ENCODE results near the gene CLHC1.

CLHC1 gene

DNA sequence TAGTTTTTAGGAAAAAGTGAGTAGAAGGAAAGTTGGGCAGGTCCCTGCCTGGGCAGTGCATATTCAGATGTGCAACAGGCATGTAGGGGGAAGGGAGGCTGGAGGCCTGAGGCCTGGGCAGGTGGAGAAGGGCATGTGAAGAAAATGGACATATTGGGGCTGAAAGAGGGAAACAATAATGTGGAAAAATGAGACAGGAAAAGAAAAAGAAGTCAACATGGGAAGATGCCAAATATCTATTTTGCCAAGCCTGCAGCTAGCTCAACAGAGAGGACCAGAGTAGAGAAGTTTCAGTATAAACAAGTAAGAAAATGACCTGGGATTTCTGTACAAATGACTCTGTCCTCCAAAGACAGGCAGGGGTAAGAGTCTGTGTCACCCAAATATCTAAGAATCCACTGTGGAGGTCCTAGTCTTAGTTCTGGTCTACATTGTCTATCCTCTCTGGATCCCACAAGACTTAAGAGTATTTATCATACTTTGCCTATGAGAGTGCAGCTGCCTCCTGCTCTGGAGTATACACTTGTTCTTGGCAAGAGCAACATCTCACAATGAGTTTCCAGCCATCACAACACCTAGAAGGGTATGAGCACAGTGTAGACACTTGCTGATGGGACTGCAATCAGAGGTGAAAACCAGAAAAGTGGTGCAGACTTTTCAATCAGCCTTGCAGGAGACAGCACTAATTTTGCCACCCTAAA is 80.2 kb downstream of the CLHC1 start:
- Histone ChIP-seq H3K4me3 (ENCODE audit: low read depth, low read length) (no peak overlapping the region), H2AFZ (no peak overlapping the region), H3K9ac (no peak overlapping the region), H3K4me2 (ENCODE audit: low read length) (no peak overlapping the region), H3K27ac (no peak overlapping the region), H3K9me3 (ENCODE audit: control insufficient read depth, low read length) (no peaks in the 10 kb centered on the region), H3K4me1 (no peaks in the 10 kb centered on the region), H3K79me2 (no peaks in the 10 kb centered on the region), H3K27me3 (ENCODE audit: control insufficient read depth, insufficient read depth, low read length) (no peaks in the 10 kb centered on the region), H3K36me3 (ENCODE audit: control insufficient read depth, insufficient read depth, low read length) (no peaks in the 10 kb centered on the region)
- TF ChIP-seq, protein P1, sequence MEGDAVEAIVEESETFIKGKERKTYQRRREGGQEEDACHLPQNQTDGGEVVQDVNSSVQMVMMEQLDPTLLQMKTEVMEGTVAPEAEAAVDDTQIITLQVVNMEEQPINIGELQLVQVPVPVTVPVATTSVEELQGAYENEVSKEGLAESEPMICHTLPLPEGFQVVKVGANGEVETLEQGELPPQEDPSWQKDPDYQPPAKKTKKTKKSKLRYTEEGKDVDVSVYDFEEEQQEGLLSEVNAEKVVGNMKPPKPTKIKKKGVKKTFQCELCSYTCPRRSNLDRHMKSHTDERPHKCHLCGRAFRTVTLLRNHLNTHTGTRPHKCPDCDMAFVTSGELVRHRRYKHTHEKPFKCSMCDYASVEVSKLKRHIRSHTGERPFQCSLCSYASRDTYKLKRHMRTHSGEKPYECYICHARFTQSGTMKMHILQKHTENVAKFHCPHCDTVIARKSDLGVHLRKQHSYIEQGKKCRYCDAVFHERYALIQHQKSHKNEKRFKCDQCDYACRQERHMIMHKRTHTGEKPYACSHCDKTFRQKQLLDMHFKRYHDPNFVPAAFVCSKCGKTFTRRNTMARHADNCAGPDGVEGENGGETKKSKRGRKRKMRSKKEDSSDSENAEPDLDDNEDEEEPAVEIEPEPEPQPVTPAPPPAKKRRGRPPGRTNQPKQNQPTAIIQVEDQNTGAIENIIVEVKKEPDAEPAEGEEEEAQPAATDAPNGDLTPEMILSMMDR (IDR thresholded peaks at IDR 0.05), result no peak

DNA sequence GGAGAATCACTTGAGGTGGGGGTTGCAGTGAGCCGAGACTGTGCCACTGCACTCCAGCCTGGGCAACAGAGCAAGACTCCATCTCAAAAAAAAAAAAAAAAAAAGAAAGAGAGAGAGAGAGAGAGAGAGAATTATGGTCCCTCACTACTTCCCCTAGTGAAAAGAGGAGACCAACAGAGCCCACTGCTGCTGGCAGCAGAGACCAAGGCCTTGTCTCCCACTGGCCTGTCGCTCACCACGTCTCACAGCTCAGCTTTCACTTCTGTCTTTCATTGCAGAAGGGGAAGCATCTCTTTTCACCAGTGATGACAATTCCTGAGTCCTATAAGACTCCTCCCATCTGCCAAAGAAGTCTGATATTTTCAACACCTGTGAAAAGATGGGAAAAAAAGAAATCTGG is 81.3 kb downstream of the CLHC1 start:
- H3K79me2 ChIP-seq, result no peaks in the 10 kb centered on the region
- H3K4me3 ChIP-seq (ENCODE audit: low read depth, low read length), result no peak overlapping the region
- no peaks in the 10 kb centered on the region for H3K4me1 ChIP-seq
- TF ChIP-seq, protein P1 (IDR thresholded peaks at IDR 0.05), result no peak
- no peak overlapping the region for H3K9ac ChIP-seq
- no peaks in the 10 kb centered on the region for H3K9me3 ChIP-seq (ENCODE audit: control insufficient read depth, low read length)
- H3K36me3 ChIP-seq (ENCODE audit: control insufficient read depth, insufficient read depth, low read length), result no peaks in the 10 kb centered on the region
- no peak overlapping the region for H3K4me2 ChIP-seq (ENCODE audit: low read length)
- H2AFZ ChIP-seq, result no peak overlapping the region
- H3K27me3 ChIP-seq (ENCODE audit: control insufficient read depth, insufficient read depth, low read length), result no peaks in the 10 kb centered on the region
- H3K27ac ChIP-seq, result no peak overlapping the region

DNA sequence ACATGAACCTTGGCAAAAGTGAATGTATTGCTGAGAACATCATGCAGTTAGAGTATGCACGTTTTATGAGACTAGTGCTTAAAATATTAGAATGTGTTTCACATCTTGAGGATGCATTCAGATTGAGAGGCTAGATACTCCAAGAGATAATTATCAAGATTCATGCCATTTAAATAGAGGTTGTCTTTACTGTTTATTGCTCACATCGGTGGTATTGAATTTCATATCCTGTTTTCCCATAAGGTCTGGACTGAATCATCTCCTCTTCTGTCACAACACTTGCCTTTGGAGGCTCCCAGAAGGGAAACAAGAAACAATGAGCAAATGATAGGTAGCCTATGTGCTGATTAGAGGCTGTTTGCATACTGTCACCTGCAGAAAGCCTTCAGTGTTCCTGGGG is 83.8 kb downstream of the CLHC1 start:
- H3K27me3 ChIP-seq (ENCODE audit: control insufficient read depth, insufficient read depth, low read length), result no peaks in the 10 kb centered on the region
- no peak overlapping the region for H3K27ac ChIP-seq
- H3K36me3 ChIP-seq (ENCODE audit: control insufficient read depth, insufficient read depth, low read length), result no peaks in the 10 kb centered on the region
- no peak overlapping the region for H3K4me2 ChIP-seq (ENCODE audit: low read length)
- H3K9ac ChIP-seq, result no peak overlapping the region
- peak overlapping the region; percentile 2 for H2AFZ ChIP-seq
- no peaks in the 10 kb centered on the region for H3K4me1 ChIP-seq
- H3K4me3 ChIP-seq (ENCODE audit: low read depth, low read length), result no peak overlapping the region
- no peaks in the 10 kb centered on the region for H3K9me3 ChIP-seq (ENCODE audit: control insufficient read depth, low read length)
- H3K79me2 ChIP-seq, result no peaks in the 10 kb centered on the region
- TF ChIP-seq, protein P1 (IDR thresholded peaks at IDR 0.05), result no peak

DNA sequence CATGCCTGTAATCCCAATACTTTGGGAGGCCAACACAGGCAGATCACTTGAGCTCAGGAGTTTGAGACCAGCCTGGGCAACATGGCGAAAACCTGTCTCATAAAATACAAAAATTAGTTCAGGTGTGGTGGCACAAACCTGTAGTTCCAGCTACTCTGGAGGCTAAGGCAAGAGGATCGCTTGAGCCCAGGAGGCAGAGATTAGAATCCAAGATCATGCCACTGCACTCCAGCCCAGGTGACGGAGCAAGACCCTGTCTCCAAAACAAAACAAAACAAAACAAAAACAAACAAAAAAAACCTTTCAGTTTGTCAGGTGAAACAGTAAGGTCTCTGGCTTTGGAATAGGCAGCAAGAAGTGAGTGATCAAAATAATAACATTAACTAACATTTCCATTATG is 84.6 kb downstream of the CLHC1 start:
- no peak overlapping the region for H2AFZ ChIP-seq
- H3K9me3 ChIP-seq (ENCODE audit: control insufficient read depth, low read length), result no peaks in the 10 kb centered on the region
- no peak overlapping the region for H3K4me2 ChIP-seq (ENCODE audit: low read length)
- TF ChIP-seq, protein P1 (IDR thresholded peaks at IDR 0.05), result no peak
- H3K4me1 ChIP-seq, result no peaks in the 10 kb centered on the region
- no peak overlapping the region for H3K27ac ChIP-seq
- H3K9ac ChIP-seq, result no peak overlapping the region
- no peak overlapping the region for H3K4me3 ChIP-seq (ENCODE audit: low read depth, low read length)
- no peaks in the 10 kb centered on the region for H3K79me2 ChIP-seq
- H3K27me3 ChIP-seq (ENCODE audit: control insufficient read depth, insufficient read depth, low read length), result no peaks in the 10 kb centered on the region
- no peaks in the 10 kb centered on the region for H3K36me3 ChIP-seq (ENCODE audit: control insufficient read depth, insufficient read depth, low read length)

DNA sequence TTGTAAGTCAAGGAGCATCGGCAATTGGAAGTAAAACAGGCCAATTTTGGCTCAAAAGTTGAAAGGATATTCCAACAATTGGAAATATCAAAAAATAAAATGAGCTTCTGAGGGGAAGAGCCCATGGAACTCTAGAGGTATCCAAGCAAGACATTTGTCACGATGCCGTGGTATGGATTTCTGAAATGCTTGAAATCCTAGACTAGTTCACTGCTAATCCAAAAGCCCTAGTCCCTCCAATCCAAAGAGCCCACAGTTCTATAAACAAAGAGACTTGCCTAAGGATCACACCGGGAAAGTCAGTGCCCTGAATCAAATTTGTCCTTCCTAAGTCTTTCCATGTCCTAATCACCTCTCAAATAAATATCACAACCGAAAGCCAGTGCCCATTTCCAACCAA is 85.1 kb downstream of the CLHC1 start:
- H3K36me3 ChIP-seq (ENCODE audit: control insufficient read depth, insufficient read depth, low read length), result no peaks in the 10 kb centered on the region
- no peaks in the 10 kb centered on the region for H3K79me2 ChIP-seq
- TF ChIP-seq, protein P1 (IDR thresholded peaks at IDR 0.05), result no peak
- H3K27ac ChIP-seq, result no peak overlapping the region
- no peaks in the 10 kb centered on the region for H3K9me3 ChIP-seq (ENCODE audit: control insufficient read depth, low read length)
- no peak overlapping the region for H3K4me2 ChIP-seq (ENCODE audit: low read length)
- no peak overlapping the region for H3K4me3 ChIP-seq (ENCODE audit: low read depth, low read length)
- no peaks in the 10 kb centered on the region for H3K4me1 ChIP-seq
- H3K9ac ChIP-seq, result no peak overlapping the region
- H3K27me3 ChIP-seq (ENCODE audit: control insufficient read depth, insufficient read depth, low read length), result no peaks in the 10 kb centered on the region
- H2AFZ ChIP-seq, result no peak overlapping the region

All from parathyroid adenoma (tissue), 2 donors.